H9 (cell line): ENCODE measurements around the gene MIS18A. TPM values are rescaled to one million over a fixed set of nuclear protein-coding genes. Genes with fewer than 3 reads are reported as not detected.
"Not testable (repeated sequence)": the region's sequence is repeated elsewhere in the genome, so short reads cannot be mapped to it uniquely, and the experiment has no call there.

ENCODE experiments used
- DNase-seq: peaks from one replicate; pipeline ENCODE4 v3.0.0-alpha.2; 2017
- H2AFZ ChIP-seq: one replicate; pipeline ENCODE4 v1.6.1; 2013; ENCODE audit warnings: mild to moderate bottlenecking, low read length, control low read depth, moderate library complexity
- H2AK5ac ChIP-seq: 2 replicates; pipeline ENCODE4 v1.6.1; 2013; ENCODE audit warnings: low read length, control low read depth, mixed read lengths; ENCODE audit not compliant: insufficient read length
- H2BK120ac ChIP-seq: one replicate; pipeline ENCODE4 v1.6.1; 2013; ENCODE audit warnings: low read depth, mild to moderate bottlenecking, low read length, control low read depth, inconsistent platforms; ENCODE audit not compliant: poor library complexity, severe bottlenecking
- H2BK12ac ChIP-seq: 2 replicates; pipeline ENCODE4 v1.6.1; 2013; ENCODE audit warnings: low read length, control low read depth, mixed read lengths, low read depth; ENCODE audit not compliant: insufficient read length
- H2BK15ac ChIP-seq: 2 replicates; pipeline ENCODE4 v1.6.1; 2013; ENCODE audit warnings: low read depth, low read length, control low read depth
- H2BK20ac ChIP-seq: one replicate; pipeline ENCODE4 v1.6.1; 2013; ENCODE audit warnings: low read depth, mild to moderate bottlenecking, low read length, control low read depth, inconsistent platforms; ENCODE audit not compliant: poor library complexity, severe bottlenecking
- H2BK5ac ChIP-seq: 2 replicates; pipeline ENCODE4 v1.6.1; 2013; ENCODE audit warnings: low read length, control low read depth, mixed read lengths; ENCODE audit not compliant: insufficient read length
- H3K14ac ChIP-seq: 2 replicates; pipeline ENCODE4 v1.6.1; 2013; ENCODE audit warnings: low read length, control low read depth; ENCODE audit not compliant: insufficient read depth
- H3K18ac ChIP-seq: 2 replicates; pipeline ENCODE4 v1.6.1; 2013; ENCODE audit warnings: low read depth, mild to moderate bottlenecking, mixed read lengths, low read length, control low read depth; ENCODE audit not compliant: insufficient read length
- H3K23ac ChIP-seq: 2 replicates; pipeline ENCODE4 v1.6.1; 2013; ENCODE audit warnings: low read length, control low read depth, mixed read lengths, low read depth; ENCODE audit not compliant: insufficient read length
- H3K23me2 ChIP-seq: 2 replicates; pipeline ENCODE4 v1.6.1; 2013; ENCODE audit warnings: low read depth, mild to moderate bottlenecking, mixed read lengths, low read length, control low read depth; ENCODE audit not compliant: insufficient read length, poor library complexity, severe bottlenecking
- H3K27ac ChIP-seq: 2 replicates; pipeline ENCODE4 v1.5.1; 2013; ENCODE audit warnings: low read length, control low read depth, mixed read lengths, low read depth; ENCODE audit not compliant: insufficient read length
- H3K27me3 ChIP-seq: 2 replicates; pipeline ENCODE4 v1.6.1; 2013; ENCODE audit warnings: low read length, control low read depth, inconsistent platforms; ENCODE audit not compliant: insufficient read depth
- H3K4ac ChIP-seq: 2 replicates; pipeline ENCODE4 v1.6.1; 2013; ENCODE audit warnings: low read depth, mild to moderate bottlenecking, control low read depth, inconsistent platforms, low read length, moderate library complexity
- H3K4me1 ChIP-seq: 2 replicates; pipeline ENCODE4 v1.6.1; 2013; ENCODE audit warnings: low read length, control low read depth, inconsistent platforms; ENCODE audit not compliant: insufficient read depth
- H3K4me2 ChIP-seq: 2 replicates; pipeline ENCODE4 v1.6.1; 2013; ENCODE audit warnings: low read length, control low read depth, mixed read lengths; ENCODE audit not compliant: insufficient read length, insufficient read depth
- H3K56ac ChIP-seq: 2 replicates; pipeline ENCODE4 v1.6.1; 2013; ENCODE audit warnings: low read depth, mild to moderate bottlenecking, mixed read lengths, low read length, control low read depth; ENCODE audit not compliant: insufficient read length
- H3K79me1 ChIP-seq: 2 replicates; pipeline ENCODE4 v1.6.1; 2013; ENCODE audit warnings: low read depth, mild to moderate bottlenecking, moderate library complexity, low read length, control low read depth, inconsistent platforms; ENCODE audit not compliant: insufficient read depth, poor library complexity, severe bottlenecking
- H3K79me2 ChIP-seq: 2 replicates; pipeline ENCODE4 v1.6.1; 2013; ENCODE audit warnings: low read length, control low read depth, inconsistent platforms; ENCODE audit not compliant: insufficient read depth
- H3K9ac ChIP-seq: 2 replicates; pipeline ENCODE4 v1.6.1; 2013; ENCODE audit warnings: low read length, control low read depth, mixed read lengths; ENCODE audit not compliant: insufficient read length; ENCODE audit errors: extremely low read depth
- H3K9me3 ChIP-seq: one replicate; pipeline ENCODE4 v1.6.1; 2013; ENCODE audit warnings: low read depth, low read length, inconsistent platforms; ENCODE audit not compliant: control insufficient read depth
- H3T11ph ChIP-seq: one replicate; pipeline ENCODE4 v1.6.1; 2013; ENCODE audit warnings: mild to moderate bottlenecking, low read length, control low read depth, inconsistent platforms
- H4K20me1 ChIP-seq: one replicate; pipeline ENCODE4 v1.6.1; 2013; ENCODE audit not compliant: control insufficient read depth, insufficient read length, insufficient read depth
- H4K5ac ChIP-seq: 2 replicates; pipeline ENCODE4 v1.6.1; 2013; ENCODE audit warnings: low read depth, mild to moderate bottlenecking, mixed read lengths, low read length, control low read depth; ENCODE audit not compliant: insufficient read length
- H4K8ac ChIP-seq: replicated peaks from 2 replicates; pipeline ENCODE4 v1.6.1; 2013; ENCODE audit warnings: low read length, control low read depth, mixed read lengths, low read depth; ENCODE audit not compliant: insufficient read length
- H4K91ac ChIP-seq: 2 replicates; pipeline ENCODE4 v1.6.1; 2013; ENCODE audit warnings: low read depth, mild to moderate bottlenecking, moderate library complexity, mixed read lengths, low read length, control low read depth; ENCODE audit not compliant: insufficient read length
- H3K27ac Mint-ChIP-seq, 3 experiments: 2 replicates in 2 of 3; 3 replicates in 1 of 3; pipeline ENCODE4 v1.8.0; 2020 to 2021; ENCODE audit warnings: mixed read lengths in 3 of 3, mild to moderate bottlenecking in 1 of 3, moderate library complexity in 1 of 3
- H3K27me3 Mint-ChIP-seq: 2 replicates; pipeline ENCODE4 v1.8.0; 2021; ENCODE audit warnings: low read depth, mild to moderate bottlenecking, moderate library complexity, mixed read lengths
- H3K36me3 Mint-ChIP-seq, 3 experiments: 2 replicates in 2 of 3; 3 replicates in 1 of 3; pipeline ENCODE4 v1.8.0; 2020 to 2021; ENCODE audit warnings: low read depth in 3 of 3, mixed read lengths in 3 of 3; ENCODE audit not compliant: insufficient read depth in 1 of 3
- H3K4me1 Mint-ChIP-seq, 2 experiments: 2 replicates each; pipeline ENCODE4 v1.8.0; 2020; ENCODE audit warnings: mixed read lengths in 2 of 2
- H3K4me3 Mint-ChIP-seq, 2 experiments: 2 replicates in 1 of 2; 3 replicates in 1 of 2; pipeline ENCODE4 v1.8.0; 2020 to 2021; ENCODE audit warnings: mild to moderate bottlenecking in 2 of 2, mixed read lengths in 2 of 2, moderate library complexity in 1 of 2
- H3K9me3 Mint-ChIP-seq, 2 experiments: 2 replicates in 1 of 2; 3 replicates in 1 of 2; pipeline ENCODE4 v1.8.0; 2020; ENCODE audit warnings: mild to moderate bottlenecking in 2 of 2, mixed read lengths in 2 of 2, moderate library complexity in 1 of 2
- CTCF ChIP-seq: fragments of 200-600 bp; sonication (generic); conservative IDR thresholded peaks from 3 replicates; pipeline ENCODE4 v1.8.0; 2021; ENCODE audit warnings: antibody characterized with exemption, mild to moderate bottlenecking
- WGBS: extraction: QIAGEN DNeasy Blood & Tissue Kit; methylation state at CpG from one replicate; pipeline ENCODE4 v1.1.7; 2013; ENCODE audit warnings: missing lambda C conversion rate, low lambda C conversion rate, mixed read lengths; ENCODE audit not compliant: insufficient read length; ENCODE audit errors: extremely low coverage; 5-methylcytosine and 5-hydroxymethylcytosine counted together
- total RNA-seq: library from RNA; stranded (reverse); gene quantifications from 2 replicates; pipeline ENCODE4 v1.2.1, GENCODE V29; 2021

The MIS18A gene
- total RNA-seq, 1 experiment from 2014 or later = 56.5 TPM

DNA sequence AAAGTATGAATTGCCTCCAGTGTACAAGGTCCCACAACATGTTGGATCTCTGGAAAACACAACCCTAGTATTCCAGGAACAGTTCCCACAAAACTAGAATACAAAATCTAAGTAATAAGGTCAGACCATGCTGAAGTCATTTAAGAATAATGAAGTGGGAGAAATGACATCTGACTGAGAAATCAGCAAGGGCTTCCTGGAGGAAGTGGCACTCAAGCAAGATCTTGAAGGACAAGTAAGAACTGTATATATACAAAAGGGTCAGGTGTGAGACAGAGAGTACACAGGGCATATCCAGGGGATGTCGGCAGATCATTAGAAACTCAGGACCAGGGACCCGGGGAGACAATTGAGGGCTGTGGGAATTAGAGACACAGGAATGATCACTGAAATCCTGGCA, 18.7 kb downstream of the MIS18A start:
- Histone ChIP-seq H3K79me2 (0 out of 2 replicates have a peak, but pooled peaks cover 2% of the 10 kb centered on the region), H3K9ac (no peak overlapping the region), H4K20me1 (no peaks in the 10 kb centered on the region), H2BK15ac (no peak overlapping the region), H3K27ac (no peak overlapping the region), H4K91ac (no peak overlapping the region), H3K4me2 (no peak overlapping the region), H3K23ac (no peak overlapping the region), H3T11ph (no peak overlapping the region), H2BK120ac (no peak overlapping the region), H3K79me1 (no peaks in the 10 kb centered on the region), H3K4me1 (no peaks in the 10 kb centered on the region), H3K23me2 (no peaks in the 10 kb centered on the region), H2BK5ac (no peak overlapping the region), H2BK12ac (no peak overlapping the region), H4K8ac (no peak overlapping the region), H2AFZ (no peak overlapping the region), H4K5ac (no peak overlapping the region), H3K4ac (no peak overlapping the region), H3K56ac (no peak overlapping the region), H3K14ac (no peak overlapping the region), H3K18ac (no peak overlapping the region), H2BK20ac (no peak overlapping the region), H3K27me3 (no peaks in the 10 kb centered on the region), H3K9me3 (no peaks in the 10 kb centered on the region), H2AK5ac (no peak overlapping the region)
- no peak for TF ChIP-seq CTCF
- H3K27me3 Mint-ChIP-seq = no peaks in the 10 kb centered on the region
- H3K9me3 Mint-ChIP-seq = no peaks in the 10 kb centered on the region
- no CpG with 5 or more reads among the region's 2 CpGs for WGBS
- no peak for DNase-seq
- H3K4me3 Mint-ChIP-seq = no peak overlapping the region
- H3K27ac Mint-ChIP-seq = peak overlapping the region in 1 of 3 experiments; percentile 26; a peak in 2 of 7 replicates
- no peaks in the 10 kb centered on the region for H3K36me3 Mint-ChIP-seq
- H3K4me1 Mint-ChIP-seq = peaks cover 4 to 5% of the 10 kb centered on the region in 2 experiments; a peak in 3 of 4 replicates

- not testable (repeated sequence) for H3K79me2 ChIP-seq, H4K8ac ChIP-seq, H3K36me3 Mint-ChIP-seq, H3K4me2 ChIP-seq, H3K4ac ChIP-seq, H2BK12ac ChIP-seq, H3K27me3 ChIP-seq, H3K23ac ChIP-seq, H3K9ac ChIP-seq, H3K56ac ChIP-seq, H2AK5ac ChIP-seq, H2AFZ ChIP-seq, H3K9me3 ChIP-seq, H3K4me3 Mint-ChIP-seq, H3K23me2 ChIP-seq, H4K5ac ChIP-seq, H3K14ac ChIP-seq, H3K27me3 Mint-ChIP-seq, H3K79me1 ChIP-seq, H2BK120ac ChIP-seq, H4K20me1 ChIP-seq, H3K18ac ChIP-seq, H3K27ac ChIP-seq, H3T11ph ChIP-seq, H3K4me1 Mint-ChIP-seq, H3K9me3 Mint-ChIP-seq, H3K27ac Mint-ChIP-seq, H2BK20ac ChIP-seq, H3K4me1 ChIP-seq, H2BK15ac ChIP-seq, DNase-seq, H2BK5ac ChIP-seq
- H4K91ac ChIP-seq = peak overlapping the region; percentile 81
- WGBS = no CpG with 5 or more reads among the region's 5 CpGs
These were observed 20.1 kb downstream of the MIS18A start for GRCh38 chr21:32258786-32259048.
